Ovary (tissue), 9 donors: ENCODE measurements around the gene NME7. TPM values are rescaled to one million over a fixed set of nuclear protein-coding genes. Genes with fewer than 3 reads are reported as not detected.

ENCODE experiments used
- DNase-seq, 5 donors: peaks; one replicate each; pipeline ENCODE4 v3.0.0-alpha.2; 2019 to 2020
- H3K27ac ChIP-seq, 2 donors: fragments of 200-600 bp; one replicate each; pipeline versions ENCODE4 v1.5.1 to v1.8.0; 2019 to 2022
- H3K27me3 ChIP-seq: fragments of 200-600 bp; one replicate; pipeline ENCODE4 v1.8.0; 2022
- H3K36me3 ChIP-seq: fragments of 200-600 bp; sonication (generic); one replicate; pipeline ENCODE4 v1.5.1; 2019
- H3K4me1 ChIP-seq: one replicate; pipeline ENCODE4 v1.8.1; 2013; ENCODE audit warnings: mild to moderate bottlenecking, moderate library complexity; ENCODE audit not compliant: insufficient read depth
- H3K4me3 ChIP-seq: fragments of 200-600 bp; sonication (generic); one replicate; pipeline ENCODE4 v1.5.1; 2017
- H3K9me3 ChIP-seq, 2 donors: fragments of 200-600 bp in 1 of 2; sonication (generic) in 1 of 2; one replicate each; pipeline versions ENCODE4 v1.5.1 to v1.8.1; 2013 to 2019; ENCODE audit warnings: mild to moderate bottlenecking in 1 of 2, moderate library complexity in 1 of 2
- CTCF ChIP-seq, 3 donors: fragments of 450-650 bp in 2 of 3; fragments of 200-600 bp in 1 of 3; IDR thresholded peaks; one replicate each; pipeline versions ENCODE4 v1.5.1 to v1.8.0; 2016 to 2022; ENCODE audit warnings: antibody characterized with exemption in 3 of 3, mild to moderate bottlenecking in 1 of 3
- EP300 ChIP-seq: sonication (generic); formaldehyde crosslinking; IDR thresholded peaks from one replicate; pipeline ENCODE4 v1.6.1; 2017; ENCODE audit warnings: antibody characterized with exemption
- POLR2A ChIP-seq: fragments of 450-650 bp; IDR thresholded peaks from one replicate; pipeline ENCODE4 v1.6.1; 2017; ENCODE audit warnings: antibody characterized with exemption, mild to moderate bottlenecking, moderate library complexity
- WGBS, 3 donors: extraction: QIAGEN DNeasy Blood & Tissue Kit in 1 of 3; methylation state at CpG; one replicate each; pipeline versions ENCODE4 v1.1.5 to v1.1.7; 2013 to 2017; 5-methylcytosine and 5-hydroxymethylcytosine counted together
- intact Hi-C, 4 donors: fragments of 100-400 bp; cut with DNase I; formaldehyde crosslinking; loops; one replicate each; pipeline versions ENCODE4 v1.11.0 to v1.15.1; 2022 to 2023
- polyA plus RNA-seq, 2 donors: library from polyadenylated mRNA; stranded (reverse); fragments of 200-250 nt in 1 of 2; fragments of 350-450 nt in 1 of 2; fragmentation: Illumina TruSeq in 1 of 2; extraction: RNeasy Lipid Tissue Mini Kit (QIAGEN cat#74804) in 1 of 2; gene quantifications; one replicate each; pipeline ENCODE4 v1.2.3, GENCODE V29; 2013 to 2014
- total RNA-seq, 7 donors: library from RNA; depleted of rRNA in 2 of 7; stranded (reverse); fragments of >200 nt in 2 of 7; fragmentation: NEBNext Ultra II Directional in 3 of 7; extraction: Animal tissue kit (Norgen Biotek cat#: 25700) in 3 of 7; gene quantifications; one replicate each; pipeline versions ENCODE4 v1.1.0 to v1.2.4, GENCODE V29; 2016 to 2023
- donor health status: DM: no; HTN: no; CAD: no; lungs with moderate emphysema.
- donor health status: DM: no; HTN: no; CAD: no.
- donor health status: Bipolar disorder and iron deficiency.
- donor health status: DM: yes; HTN: yes; CAD: no.
- donor health status: DM: no; HTN: no; CAD: no.
- donor health status: DM: yes; HTN: yes; CAD: no.

Gene NME7
- total and polyA plus RNA-seq, 9 donors: 14.2 to 30.0 (median 18.4) TPM

DNA sequence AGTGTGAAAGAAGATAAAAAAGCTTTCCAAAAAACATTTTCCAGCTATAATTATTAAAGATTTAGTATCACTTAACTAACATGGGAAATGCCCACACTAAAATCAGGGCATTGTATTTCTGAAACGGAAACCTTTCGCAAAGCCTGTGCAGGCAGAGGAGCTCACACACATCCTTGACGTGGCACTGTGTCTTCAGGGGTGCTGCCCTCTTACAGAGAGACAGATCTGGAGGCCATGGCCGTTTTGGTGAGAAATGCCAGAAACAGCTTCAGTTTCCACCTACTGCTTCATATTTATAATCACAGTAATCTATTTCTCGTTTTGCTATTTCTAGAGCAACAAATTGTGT is 234.4 kb downstream of the NME7 start:
- no peak for DNase-seq
- TF ChIP-seq POLR2A: no peak
- TF ChIP-seq CTCF (IDR thresholded peaks at IDR 0.05): no peak
- TF ChIP-seq EP300: no peak
- H3K4me3 ChIP-seq: no peak overlapping the region
- no peaks in the 10 kb centered on the region for H3K9me3 ChIP-seq
- no peaks in the 10 kb centered on the region for H3K27me3 ChIP-seq
- H3K4me1 ChIP-seq: no peaks in the 10 kb centered on the region
- H3K27ac ChIP-seq: no peak overlapping the region
- 67 to 75% (median 67%) methylated on average over 5 of the region's 5 CpGs for WGBS, 3 donors
- no peaks in the 10 kb centered on the region for H3K36me3 ChIP-seq
- intact Hi-C loops: no loop called here

DNA sequence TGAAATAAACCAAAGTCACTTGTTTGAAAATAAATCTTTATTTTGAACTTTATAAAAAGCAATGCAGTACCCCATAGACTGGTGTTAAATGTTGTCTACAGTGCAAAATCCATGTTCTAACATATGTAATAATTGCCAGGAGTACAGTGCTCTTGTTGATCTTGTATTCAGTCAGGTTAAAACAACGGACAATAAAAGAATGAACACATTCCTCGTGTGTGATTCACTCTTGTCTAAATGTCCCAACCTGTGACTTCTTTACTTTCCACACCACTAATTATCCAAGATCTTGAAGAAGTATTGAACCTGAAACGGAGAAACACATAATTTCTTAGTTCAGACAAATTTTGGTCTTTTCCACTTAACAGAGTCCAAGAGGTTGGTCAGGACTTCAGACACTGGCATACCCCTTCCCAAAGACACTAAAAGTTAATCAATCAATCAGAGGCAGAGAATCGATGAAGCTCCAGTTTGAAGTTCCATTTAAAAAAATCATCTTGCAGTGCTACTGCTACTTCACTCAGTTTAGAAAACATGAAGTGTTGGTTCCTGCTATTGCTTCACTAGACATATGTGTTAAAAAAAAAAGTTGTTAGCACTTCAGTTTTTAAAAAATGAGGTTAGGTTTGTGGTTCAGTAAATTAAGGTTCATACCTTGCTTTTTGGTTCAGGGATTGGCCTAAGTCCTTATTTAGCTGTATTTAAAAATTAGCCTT is 234.9 kb downstream of the NME7 start:
- intact Hi-C loops: no loop called here
- no peaks in the 10 kb centered on the region for H3K4me1 ChIP-seq
- WGBS, 3 donors: 67 to 83% (median 81%) methylated on average over 4 of the region's 4 CpGs
- no peaks in the 10 kb centered on the region for H3K9me3 ChIP-seq
- TF ChIP-seq EP300 (no peak), CTCF (IDR thresholded peaks at IDR 0.05) (no peak), POLR2A (no peak)
- DNase-seq: no peak
- H3K27ac ChIP-seq: no peak overlapping the region
- no peak overlapping the region for H3K4me3 ChIP-seq
- no peaks in the 10 kb centered on the region for H3K27me3 ChIP-seq
- H3K36me3 ChIP-seq: no peaks in the 10 kb centered on the region

GRCh38 chr1:169130683-169131082 is 236.9 kb downstream of the NME7 start:
- 95 to 97% (median 95%) methylated on average over 4 of the region's 4 CpGs for WGBS, 3 donors
- H3K9me3 ChIP-seq: no peaks in the 10 kb centered on the region
- no peaks in the 10 kb centered on the region for H3K4me1 ChIP-seq
- no peak for DNase-seq
- no peak overlapping the region for H3K4me3 ChIP-seq
- no peak overlapping the region for H3K27ac ChIP-seq
- H3K36me3 ChIP-seq: no peaks in the 10 kb centered on the region
- TF ChIP-seq EP300: no peak
- no peak for TF ChIP-seq CTCF (IDR thresholded peaks at IDR 0.05)
- TF ChIP-seq POLR2A: no peak
- intact Hi-C loops: no loop called here
- H3K27me3 ChIP-seq: no peaks in the 10 kb centered on the region

DNA sequence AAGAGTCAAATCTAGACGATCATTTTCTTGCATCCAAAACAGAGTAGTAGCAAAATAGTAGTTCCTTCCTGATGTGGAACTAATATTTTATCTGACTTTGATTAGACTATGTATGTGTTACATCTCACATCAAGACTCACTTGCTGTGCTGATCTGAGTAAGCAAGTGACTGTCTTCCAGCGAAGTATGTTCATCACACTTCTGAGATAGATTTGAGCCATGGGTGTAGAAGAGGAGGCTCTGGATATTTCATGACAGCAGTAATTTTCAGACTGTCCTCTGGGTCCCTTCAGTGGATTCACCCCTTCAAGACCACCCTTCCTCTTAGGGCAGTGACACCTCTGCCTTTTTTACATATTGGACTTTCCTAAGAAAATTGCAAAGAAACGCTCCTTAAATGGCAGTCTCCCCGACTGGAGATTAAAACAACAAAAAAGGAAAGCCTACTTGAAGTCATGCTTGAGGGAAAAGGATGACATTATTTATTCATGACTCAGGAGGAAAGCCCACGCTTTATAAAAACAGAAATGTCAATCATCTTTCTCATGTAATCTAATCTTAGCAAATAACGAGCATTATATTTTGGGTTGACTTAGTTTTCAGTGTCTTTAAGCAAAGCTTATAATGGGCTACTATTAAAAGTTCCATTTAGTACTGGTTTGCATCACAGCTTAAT is 238.3 kb downstream of the NME7 start:
- no peaks in the 10 kb centered on the region for H3K27me3 ChIP-seq
- WGBS, 3 donors: 68 to 77% (median 73%) methylated on average over 6 of the region's 6 CpGs
- no peaks in the 10 kb centered on the region for H3K4me1 ChIP-seq
- no peaks in the 10 kb centered on the region for H3K36me3 ChIP-seq
- TF ChIP-seq CTCF (IDR thresholded peaks at IDR 0.05): no peak
- H3K9me3 ChIP-seq: no peaks in the 10 kb centered on the region
- DNase-seq: no peak
- no peak overlapping the region for H3K4me3 ChIP-seq
- intact Hi-C loops: no loop called here
- H3K27ac ChIP-seq: no peak overlapping the region
